Kidney epithelial cell (primary cell): Measurements from ENCODE around the gene GLIS1. TPM values are rescaled to one million over a fixed set of nuclear protein-coding genes. Genes with fewer than 3 reads are reported as not detected.

Experiments
- DNase-seq: peaks from one replicate; pipeline ENCODE4 v3.0.0-alpha.2; 2010; ENCODE audit warnings: low read depth
- H3K27me3 ChIP-seq: 2 replicates; pipeline ENCODE4 v1.6.0; 2011; ENCODE audit warnings: low read length; ENCODE audit not compliant: control insufficient read depth, insufficient read depth
- H3K36me3 ChIP-seq: 2 replicates; pipeline ENCODE4 v1.5.1; 2011; ENCODE audit warnings: low read length; ENCODE audit not compliant: control insufficient read depth, insufficient read depth
- H3K4me3 ChIP-seq: 2 replicates; pipeline ENCODE4 v1.5.1; 2011; ENCODE audit warnings: low read depth, mild to moderate bottlenecking, control low read depth, low read length
- total RNA-seq: library from RNA; depleted of rRNA; stranded (reverse); fragments of >200 nt; gene quantifications from 2 replicates; pipeline ENCODE4 v1.2.3, GENCODE V29; 2015
- TF ChIP-seq, protein P1 (sequence below): IDR thresholded peaks from 2 replicates; pipeline ENCODE4 v1.5.1; 2011; ENCODE audit warnings: mild to moderate bottlenecking, moderate library complexity, low read length, control low read depth, inconsistent platforms; ENCODE audit not compliant: insufficient read depth, poor library complexity, severe bottlenecking

GLIS1 gene
- total RNA-seq, 1 donor from 2014 or later = 0.63 TPM

DNA sequence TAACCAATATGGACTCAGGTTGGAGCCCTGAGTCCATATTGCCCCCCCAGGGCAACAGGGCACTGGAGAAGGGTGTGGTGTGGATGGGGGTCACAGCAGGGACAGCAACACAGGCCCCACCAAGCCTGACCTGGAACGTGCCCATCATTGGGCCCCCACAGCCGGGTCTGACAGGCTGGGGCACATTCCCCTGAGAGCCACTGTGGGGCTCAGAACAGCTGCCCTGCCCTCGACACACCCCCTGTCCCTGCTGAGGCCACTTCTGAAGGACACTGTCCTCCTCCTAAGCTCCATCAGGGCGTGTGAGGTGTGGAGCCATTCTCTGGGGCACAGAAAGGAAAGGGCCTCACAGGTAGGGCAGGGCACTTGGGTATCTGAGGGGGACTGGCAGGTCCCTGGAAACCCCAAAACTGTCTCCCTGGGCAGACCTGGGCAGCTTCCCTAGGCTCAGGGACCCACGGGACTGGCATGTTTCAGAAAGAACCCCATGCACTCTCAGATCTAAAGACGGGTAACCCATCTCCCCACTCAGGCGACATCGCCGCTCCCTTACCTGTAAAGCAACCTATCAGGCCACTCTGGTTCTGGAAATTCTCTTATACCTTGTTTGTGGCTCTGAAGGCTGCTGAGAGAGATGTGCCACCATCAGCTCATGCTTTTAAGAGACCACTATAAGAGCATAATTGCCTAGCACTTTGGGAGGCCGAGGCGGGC, 184.2 kb downstream of the GLIS1 start:
- TF ChIP-seq, protein P1, sequence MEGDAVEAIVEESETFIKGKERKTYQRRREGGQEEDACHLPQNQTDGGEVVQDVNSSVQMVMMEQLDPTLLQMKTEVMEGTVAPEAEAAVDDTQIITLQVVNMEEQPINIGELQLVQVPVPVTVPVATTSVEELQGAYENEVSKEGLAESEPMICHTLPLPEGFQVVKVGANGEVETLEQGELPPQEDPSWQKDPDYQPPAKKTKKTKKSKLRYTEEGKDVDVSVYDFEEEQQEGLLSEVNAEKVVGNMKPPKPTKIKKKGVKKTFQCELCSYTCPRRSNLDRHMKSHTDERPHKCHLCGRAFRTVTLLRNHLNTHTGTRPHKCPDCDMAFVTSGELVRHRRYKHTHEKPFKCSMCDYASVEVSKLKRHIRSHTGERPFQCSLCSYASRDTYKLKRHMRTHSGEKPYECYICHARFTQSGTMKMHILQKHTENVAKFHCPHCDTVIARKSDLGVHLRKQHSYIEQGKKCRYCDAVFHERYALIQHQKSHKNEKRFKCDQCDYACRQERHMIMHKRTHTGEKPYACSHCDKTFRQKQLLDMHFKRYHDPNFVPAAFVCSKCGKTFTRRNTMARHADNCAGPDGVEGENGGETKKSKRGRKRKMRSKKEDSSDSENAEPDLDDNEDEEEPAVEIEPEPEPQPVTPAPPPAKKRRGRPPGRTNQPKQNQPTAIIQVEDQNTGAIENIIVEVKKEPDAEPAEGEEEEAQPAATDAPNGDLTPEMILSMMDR = no peak
- Histone ChIP-seq H3K27me3 (peaks cover 2% of the 10 kb centered on the region), H3K36me3 (no peaks in the 10 kb centered on the region), H3K4me3 (no peak overlapping the region)
- no peak for DNase-seq

DNA sequence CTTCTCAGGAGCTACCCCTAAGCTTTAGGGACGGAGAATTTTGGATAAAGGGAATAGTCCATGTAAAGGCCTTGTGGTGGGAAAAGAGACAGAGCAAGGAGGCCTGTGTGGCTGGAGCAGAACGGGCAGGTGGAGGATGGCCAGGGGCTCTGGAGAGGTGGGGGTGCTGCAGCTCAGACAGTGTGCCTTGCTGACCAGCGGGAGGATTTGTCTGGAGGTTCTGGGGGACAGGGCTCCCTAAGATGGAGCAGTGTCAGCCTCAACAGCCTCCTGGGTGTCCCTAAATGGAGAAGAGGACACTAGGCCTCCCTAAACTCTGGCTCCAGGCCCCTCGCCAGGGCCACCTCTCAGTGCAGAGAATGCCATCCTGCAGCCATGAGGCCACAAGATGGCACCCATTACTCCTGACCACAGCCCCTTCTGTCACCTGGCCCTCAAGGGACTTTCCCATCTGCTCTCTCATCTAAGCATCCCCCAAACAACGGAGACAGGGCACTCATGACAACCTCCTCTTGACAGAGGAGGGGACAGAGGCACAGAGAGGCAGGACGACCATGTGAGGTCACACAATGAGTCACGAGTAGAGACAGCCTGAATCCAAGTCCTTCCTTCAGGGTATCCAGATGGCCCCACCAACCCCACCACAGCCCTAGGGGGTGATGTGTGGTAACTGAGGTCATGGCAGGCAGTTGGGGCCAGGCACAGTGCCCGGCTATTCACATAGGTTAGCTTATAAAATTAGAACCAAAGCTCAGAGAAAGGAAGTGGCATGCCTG, 185.0 kb downstream of the GLIS1 start:
- no peak for DNase-seq
- TF ChIP-seq, protein P1 = no peak
- peaks cover 2% of the 10 kb centered on the region for H3K27me3 ChIP-seq
- H3K36me3 ChIP-seq = no peaks in the 10 kb centered on the region
- no peak overlapping the region for H3K4me3 ChIP-seq

DNA sequence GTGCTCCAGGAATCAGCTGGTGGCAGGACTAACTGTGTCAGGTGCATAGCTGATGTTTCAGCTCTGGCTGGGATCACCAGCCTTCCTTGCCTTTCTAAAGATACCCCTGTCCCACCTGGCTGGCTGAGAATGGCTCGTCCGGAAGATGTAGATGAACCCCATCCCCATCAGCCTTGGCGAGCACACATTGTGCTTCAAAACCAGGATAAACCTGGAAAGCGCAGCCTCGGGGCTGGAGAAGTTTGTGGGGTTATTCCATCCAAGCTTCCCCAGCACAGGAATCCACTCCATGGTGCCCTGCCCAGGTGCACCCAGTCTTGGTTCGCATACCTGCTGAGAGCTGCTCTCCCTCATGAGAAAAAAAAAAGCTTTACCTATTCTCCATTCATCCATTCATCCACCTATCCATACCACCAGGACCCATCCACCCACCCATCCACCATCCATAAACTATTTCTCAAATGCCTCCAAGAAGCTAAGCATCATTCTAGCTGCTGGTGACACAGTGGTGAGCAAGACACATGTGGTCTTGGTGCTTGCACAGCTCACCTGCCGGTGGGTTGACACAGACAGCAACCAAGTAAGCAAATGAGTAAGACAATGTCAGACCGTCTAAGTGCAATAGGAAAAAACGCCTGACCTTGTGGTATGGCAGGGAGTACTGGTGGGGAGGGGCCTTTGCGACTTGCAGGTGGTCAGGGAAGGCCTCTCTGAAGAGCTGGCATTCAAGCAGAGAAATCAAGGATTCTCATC, 185.8 kb downstream of the GLIS1 start:
- DNase-seq = no peak
- H3K4me3 ChIP-seq = no peak overlapping the region
- TF ChIP-seq, protein P1 = no peak

DNA sequence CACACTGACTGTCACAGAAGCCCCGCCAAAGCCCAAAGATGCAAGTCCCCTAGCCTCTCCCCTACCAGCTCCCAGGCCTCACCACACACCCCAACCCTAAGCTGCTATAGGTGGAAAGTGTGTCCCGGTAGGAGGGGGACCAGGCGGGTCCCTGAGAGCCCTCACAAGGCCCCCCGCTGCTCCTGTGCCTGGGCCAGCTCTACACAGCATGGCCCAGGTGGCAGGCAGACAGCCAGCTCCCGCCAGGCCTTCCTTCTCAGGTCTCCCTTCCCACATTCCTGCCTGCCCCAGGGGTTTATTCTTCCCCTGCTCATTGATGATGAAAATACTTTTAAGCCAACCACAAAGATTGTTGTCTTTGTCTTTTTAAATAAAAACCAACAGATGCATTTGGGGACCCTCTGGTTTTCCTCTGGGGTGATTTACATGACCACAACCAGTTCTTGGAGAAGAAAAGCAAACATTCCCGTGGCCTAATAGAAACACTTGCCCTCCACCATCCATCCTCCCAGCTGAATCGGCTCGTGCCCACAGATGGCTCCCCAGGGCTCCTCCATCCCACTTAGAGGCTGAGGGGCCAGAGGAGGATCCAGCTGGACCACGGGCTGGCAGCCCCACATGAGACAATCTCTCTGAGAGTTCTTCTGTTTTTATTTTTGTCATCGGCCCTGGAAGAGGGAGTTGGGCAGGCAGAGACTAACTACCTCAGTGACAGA, 186.7 kb downstream of the GLIS1 start:
- Histone ChIP-seq H3K4me3 (no peak overlapping the region), H3K27me3 (peaks cover 4% of the 10 kb centered on the region), H3K36me3 (no peaks in the 10 kb centered on the region)
- DNase-seq = no peak
- TF ChIP-seq, protein P1 = no peak

More for the DNA sequence above, 185.8 kb downstream of the GLIS1 start:
- Histone ChIP-seq H3K36me3 (no peaks in the 10 kb centered on the region), H3K27me3 (peaks cover 2% of the 10 kb centered on the region)

DNA sequence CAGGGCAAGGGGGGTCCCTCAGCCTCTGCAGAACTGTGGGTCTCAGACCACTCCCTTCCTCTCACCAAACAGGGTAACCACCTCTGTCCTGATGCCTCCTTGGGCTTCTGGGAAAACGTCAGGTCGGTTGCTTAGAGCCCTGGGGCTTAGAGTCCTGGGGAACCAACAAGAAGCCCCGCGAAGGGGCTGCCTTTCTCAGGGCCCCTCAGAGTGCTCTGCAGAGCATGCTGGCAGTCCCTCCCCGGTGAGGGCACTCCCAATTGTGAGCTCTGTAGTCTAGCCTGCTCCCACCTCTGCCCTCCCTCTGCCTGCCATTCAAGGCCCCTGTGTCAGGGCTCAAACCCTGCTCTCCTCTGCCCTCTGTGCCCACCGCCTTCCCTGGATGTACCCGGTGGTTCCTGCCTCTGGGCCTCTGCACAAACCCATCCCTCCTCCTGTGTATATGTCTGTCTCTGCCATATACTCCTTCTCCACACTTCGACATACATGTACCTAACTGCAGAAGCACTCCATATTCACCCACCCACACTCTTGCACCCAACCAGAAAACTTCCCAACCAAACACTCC, 187.5 kb downstream of the GLIS1 start:
- peaks cover 9% of the 10 kb centered on the region for H3K27me3 ChIP-seq
- no peak for DNase-seq
- H3K36me3 ChIP-seq = no peaks in the 10 kb centered on the region
- TF ChIP-seq, protein P1 = no peak
- no peak overlapping the region for H3K4me3 ChIP-seq
